ENCODE results near the gene EXOC3L4. TPM values are rescaled to one million over a fixed set of nuclear protein-coding genes. Genes with fewer than 3 reads are reported as not detected.

The EXOC3L4 gene
- total and polyA plus RNA-seq, 8 donors = 1.3 to 82.8 (median 16.2) TPM

DNA sequence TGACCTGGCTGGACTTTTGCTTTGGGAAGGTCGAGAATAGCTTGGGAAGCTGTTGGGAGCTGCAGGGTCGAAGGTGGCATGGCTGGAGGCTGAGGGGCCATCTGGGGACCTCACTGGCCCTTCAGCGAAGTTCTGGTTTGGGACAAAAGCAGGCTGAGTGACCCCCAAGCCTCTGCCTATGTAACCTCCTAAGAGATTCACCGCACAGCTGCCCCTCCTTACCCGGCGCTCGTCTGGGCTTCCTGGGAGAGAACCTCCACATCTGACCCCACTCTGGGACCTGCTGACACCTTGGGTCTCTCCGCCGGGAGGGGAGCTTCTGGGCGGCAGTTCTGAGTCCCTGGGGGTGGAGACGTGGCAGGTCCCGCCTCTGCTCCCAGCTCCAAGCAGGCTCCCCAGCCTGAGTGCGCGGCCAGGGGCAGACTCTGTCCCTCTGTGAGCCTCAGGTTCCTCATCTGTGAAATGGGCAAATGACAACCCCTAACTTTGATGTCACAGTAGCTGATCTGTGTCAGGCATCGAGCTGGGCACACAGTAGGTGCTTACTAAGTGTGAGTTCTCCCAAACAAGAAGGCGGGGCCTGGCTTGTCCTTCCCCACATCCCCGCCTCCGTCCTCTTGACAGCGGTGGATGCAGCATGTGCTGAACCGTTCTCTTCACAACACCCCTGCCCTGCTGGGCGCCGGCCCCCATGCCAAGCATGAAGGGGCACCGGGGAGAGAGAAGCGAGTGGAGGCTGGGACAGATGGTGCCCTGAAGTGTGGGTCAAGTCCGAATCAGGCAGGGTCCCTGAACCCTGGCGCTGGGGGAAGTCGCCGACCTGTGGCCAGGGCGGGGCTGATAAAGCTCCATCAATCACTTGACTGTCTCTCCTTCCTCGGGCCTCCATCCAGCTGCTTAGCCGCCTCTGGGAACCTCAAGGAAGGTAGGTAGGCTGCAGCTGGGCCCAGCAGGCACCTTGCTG, 3.8 kb downstream of the EXOC3L4 start:
- Histone ChIP-seq H3K27me3 (peaks cover 0 to 39% (median 13%) of the 10 kb centered on the region in 3 donors), H3K27ac (peak overlapping the region; percentile 55 to 92 (median 72)), H3K4me3 (peak overlapping the region in 2 of 4 donors; percentile 17 to 21), H3K36me3 (no peaks in the 10 kb centered on the region), H3K9me3 (no peaks in the 10 kb centered on the region), H3K4me1 (peaks cover 57 to 95% (median 86%) of the 10 kb centered on the region in 4 donors)
- peak in 1 of 2 donors; percentile 66 for DNase-seq
- TF ChIP-seq POLR2AphosphoS5 (IDR thresholded peaks at IDR 0.05) (no peak), EP300 (IDR thresholded peaks at IDR 0.05) (no peak), POLR2A (IDR thresholded peaks at IDR 0.05) (no peak)
- TF ChIP-seq, protein P1, sequence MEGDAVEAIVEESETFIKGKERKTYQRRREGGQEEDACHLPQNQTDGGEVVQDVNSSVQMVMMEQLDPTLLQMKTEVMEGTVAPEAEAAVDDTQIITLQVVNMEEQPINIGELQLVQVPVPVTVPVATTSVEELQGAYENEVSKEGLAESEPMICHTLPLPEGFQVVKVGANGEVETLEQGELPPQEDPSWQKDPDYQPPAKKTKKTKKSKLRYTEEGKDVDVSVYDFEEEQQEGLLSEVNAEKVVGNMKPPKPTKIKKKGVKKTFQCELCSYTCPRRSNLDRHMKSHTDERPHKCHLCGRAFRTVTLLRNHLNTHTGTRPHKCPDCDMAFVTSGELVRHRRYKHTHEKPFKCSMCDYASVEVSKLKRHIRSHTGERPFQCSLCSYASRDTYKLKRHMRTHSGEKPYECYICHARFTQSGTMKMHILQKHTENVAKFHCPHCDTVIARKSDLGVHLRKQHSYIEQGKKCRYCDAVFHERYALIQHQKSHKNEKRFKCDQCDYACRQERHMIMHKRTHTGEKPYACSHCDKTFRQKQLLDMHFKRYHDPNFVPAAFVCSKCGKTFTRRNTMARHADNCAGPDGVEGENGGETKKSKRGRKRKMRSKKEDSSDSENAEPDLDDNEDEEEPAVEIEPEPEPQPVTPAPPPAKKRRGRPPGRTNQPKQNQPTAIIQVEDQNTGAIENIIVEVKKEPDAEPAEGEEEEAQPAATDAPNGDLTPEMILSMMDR (IDR thresholded peaks at IDR 0.05) = no peak
- 34 to 62% (median 52%) methylated on average over 15 to 31 of the region's 31 CpGs for WGBS, 5 donors
- intact Hi-C loops (cut with DNase I; ENCODE audit: low total_unique reads) = no loop called here

DNA sequence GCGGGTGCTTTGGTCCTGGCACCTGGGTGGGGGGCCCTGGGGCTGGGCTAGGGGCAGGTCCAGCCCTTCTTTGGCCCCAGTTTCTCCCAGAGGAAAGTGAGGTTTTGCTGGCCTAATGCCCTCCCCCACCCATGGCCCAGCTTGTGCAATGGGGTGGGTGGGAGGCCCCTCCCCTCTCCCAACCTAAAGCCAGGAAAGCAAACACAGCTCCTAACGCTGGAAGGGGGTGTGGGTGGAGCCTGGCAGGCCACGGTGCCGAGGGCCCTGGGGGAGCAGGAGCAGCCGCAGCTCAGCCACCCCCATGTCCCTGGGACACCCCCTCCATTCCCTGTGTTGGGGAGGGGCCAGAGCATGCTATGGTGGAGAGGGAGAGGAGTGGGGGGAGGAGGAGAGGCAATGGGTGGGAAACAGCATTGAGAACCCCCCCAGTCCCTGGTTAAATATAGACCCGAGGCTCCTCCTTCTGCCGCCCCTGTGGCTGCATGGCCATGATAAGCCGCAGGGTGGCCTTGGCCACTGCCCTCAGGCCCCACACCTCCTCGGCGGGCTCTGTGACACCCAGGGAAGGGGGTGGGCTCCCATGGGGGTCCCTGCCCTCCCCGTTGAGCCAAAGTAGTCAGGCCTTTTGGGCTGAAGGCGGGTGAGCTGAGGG, 4.7 kb downstream of the EXOC3L4 start:
- peak overlapping the region in 1 of 4 donors; percentile 21 for H3K4me3 ChIP-seq
- TF ChIP-seq POLR2AphosphoS5 (IDR thresholded peaks at IDR 0.05) (peak in 1 of 3 donors; percentile 36), EP300 (IDR thresholded peaks at IDR 0.05) (no peak)
- TF ChIP-seq, protein P1 (IDR thresholded peaks at IDR 0.05) = no peak
- intact Hi-C loops (cut with DNase I; ENCODE audit: low total_unique reads) = no loop called here
- H3K27ac ChIP-seq = peak overlapping the region; percentile 59 to 92 (median 72)
- H3K9me3 ChIP-seq = no peaks in the 10 kb centered on the region
- H3K36me3 ChIP-seq = no peaks in the 10 kb centered on the region
- DNase-seq = peak; percentile 67 to 85
- 29 to 38% (median 32%) methylated on average over 5 to 12 of the region's 12 CpGs for WGBS, 5 donors
- peaks cover 0 to 48% (median 22%) of the 10 kb centered on the region in 3 donors for H3K27me3 ChIP-seq
- peaks cover 65 to 97% (median 89%) of the 10 kb centered on the region in 4 donors for H3K4me1 ChIP-seq

DNA sequence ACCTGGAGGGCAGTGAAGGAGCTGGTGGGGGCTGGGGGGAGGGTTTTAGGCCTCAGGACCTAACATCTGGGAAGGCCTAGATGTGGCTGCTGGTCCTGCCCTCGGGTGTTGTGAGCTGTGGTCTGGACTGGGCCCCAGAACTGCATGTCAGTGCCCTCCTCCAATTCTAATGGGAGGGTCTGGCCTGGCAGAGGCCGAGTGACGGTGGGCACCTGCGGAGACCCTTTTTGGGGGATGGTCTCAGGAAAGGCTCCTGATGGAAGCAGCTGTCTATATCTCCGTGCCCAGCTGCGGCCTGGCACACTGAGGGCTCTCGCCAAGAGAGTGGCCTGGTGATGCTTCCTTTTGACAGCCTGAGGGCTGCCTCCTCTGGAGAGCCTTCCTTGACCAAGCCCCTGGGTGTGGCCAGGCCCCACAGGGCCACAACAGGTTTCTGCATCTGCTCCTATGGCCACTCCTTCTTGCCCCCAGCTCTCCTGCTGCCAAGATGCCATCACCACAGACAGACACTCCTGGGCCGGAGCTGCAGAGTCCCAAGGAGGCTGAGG, 5.3 kb downstream of the EXOC3L4 start:
- Histone ChIP-seq H3K27ac (peak overlapping the region; percentile 59 to 92 (median 72)), H3K9me3 (no peaks in the 10 kb centered on the region), H3K4me3 (peak overlapping the region in 1 of 4 donors; percentile 21), H3K4me1 (peaks cover 65 to 97% (median 89%) of the 10 kb centered on the region in 4 donors), H3K27me3 (peaks cover 0 to 54% (median 28%) of the 10 kb centered on the region in 3 donors), H3K36me3 (no peaks in the 10 kb centered on the region)
- intact Hi-C loops (cut with DNase I; ENCODE audit: low total_unique reads) = loop anchor here (10.0 kb wide), 1 partner anchor 195 kb away; no protein-coding TSS in a partner anchor
- no peak for DNase-seq
- no peak for TF ChIP-seq POLR2A (IDR thresholded peaks at IDR 0.05)
- TF ChIP-seq EP300 (IDR thresholded peaks at IDR 0.05) = no peak
- no peak for TF ChIP-seq POLR2AphosphoS5 (IDR thresholded peaks at IDR 0.05)
- TF ChIP-seq, protein P1 (IDR thresholded peaks at IDR 0.05) = no peak
- 61 to 77% (median 64%) methylated on average over 7 to 8 of the region's 8 CpGs for WGBS, 5 donors
